Left ventricle myocardium inferior (tissue), 1 donor: ENCODE measurements around the gene SLC30A3. TPM values are rescaled to one million over a fixed set of nuclear protein-coding genes. Genes with fewer than 3 reads are reported as not detected.

Experiments used
- DNase-seq: peaks from one replicate; pipeline ENCODE4 v3.0.0-alpha.2; 2020
- H3K27ac ChIP-seq: fragments of 200-600 bp; replicated peaks from 2 replicates; pipeline ENCODE4 v1.8.0; 2021
- H3K27me3 ChIP-seq: fragments of 200-600 bp; 2 replicates; pipeline ENCODE4 v1.8.0; 2021; ENCODE audit warnings: low read depth
- H3K36me3 ChIP-seq: fragments of 200-600 bp; 2 replicates; pipeline ENCODE4 v1.8.0; 2021
- H3K4me1 ChIP-seq: fragments of 200-600 bp; 2 replicates; pipeline ENCODE4 v1.8.0; 2021
- H3K4me3 ChIP-seq: fragments of 200-600 bp; 2 replicates; pipeline ENCODE4 v1.8.0; 2021; ENCODE audit warnings: mild to moderate bottlenecking, moderate library complexity
- H3K9me3 ChIP-seq: fragments of 200-600 bp; replicated peaks from 2 replicates; pipeline ENCODE4 v1.8.0; 2021
- intact Hi-C: fragments of 100-400 bp; cut with micrococcal nuclease; formaldehyde crosslinking; loops from one replicate; pipeline ENCODE4 v1.11.0; 2022
- total RNA-seq: library from RNA; stranded (reverse); fragmentation: NEBNext Ultra II Directional; extraction: Animal tissue kit (Norgen Biotek cat#: 25700); gene quantifications from one replicate; pipeline ENCODE4 v1.2.1, GENCODE V29; 2021
- TF ChIP-seq, protein P1 (sequence below): fragments of 200-600 bp; IDR thresholded peaks from 2 replicates; pipeline ENCODE4 v1.8.0; 2021; ENCODE audit warnings: antibody characterized with exemption, mild to moderate bottlenecking, borderline replicate concordance
- donor health status: DM: no; HTN: yes; CAD: no; lungs with severe emphysema.

Gene SLC30A3
- total RNA-seq, 1 donor from 2014 or later = 5.9 TPM

DNA sequence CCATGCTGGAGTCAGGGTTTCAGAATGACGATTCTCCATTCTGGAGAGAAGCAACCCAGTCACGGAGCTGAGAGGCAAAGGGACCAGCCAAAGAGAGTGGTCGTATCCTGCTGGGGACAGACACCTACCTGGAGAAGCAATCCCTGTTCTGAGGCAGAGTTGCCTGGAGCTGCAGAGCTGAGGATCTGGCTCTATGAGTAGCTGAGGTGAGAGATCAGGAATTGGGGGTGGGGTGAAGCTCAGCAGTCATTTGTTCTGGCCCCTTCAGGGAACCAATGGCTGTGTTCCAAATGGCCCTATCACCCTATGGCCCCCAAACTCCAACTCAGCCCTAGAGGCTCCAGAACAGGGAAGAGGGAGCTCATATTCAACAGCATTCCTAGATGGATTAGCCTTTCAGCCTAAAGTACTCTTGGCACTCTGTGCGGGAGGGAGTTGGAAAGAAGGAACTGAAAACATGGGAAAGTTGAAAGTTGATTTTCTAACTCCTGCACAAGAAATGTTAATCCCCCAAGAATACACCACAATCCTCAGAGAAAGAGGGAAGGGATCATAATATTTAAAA, 54.3 kb downstream of the SLC30A3 start:
- H3K36me3 ChIP-seq = peaks cover 62% of the 10 kb centered on the region

DNA sequence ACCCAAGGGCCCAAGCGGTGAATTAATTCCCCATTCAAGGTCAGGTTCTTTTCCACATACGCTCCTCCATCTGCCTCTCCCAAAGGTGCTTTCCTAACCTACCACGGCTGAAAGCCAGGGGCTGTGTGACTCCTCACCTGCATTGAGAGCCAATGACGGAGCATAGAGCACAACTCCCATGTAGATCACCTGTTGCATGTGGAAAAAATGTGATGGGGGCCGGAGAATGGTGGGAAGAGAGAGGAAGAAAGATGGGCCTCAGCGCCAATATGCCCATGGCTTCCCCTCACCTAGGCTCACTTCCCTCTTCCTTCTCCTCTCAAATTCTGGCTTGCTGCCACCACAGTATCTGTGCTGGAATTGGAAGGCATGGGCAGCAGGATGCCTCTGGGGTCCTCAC, 56.5 kb downstream of the SLC30A3 start:
- Histone ChIP-seq H3K9me3 (no peaks in the 10 kb centered on the region), H3K27me3 (no peaks in the 10 kb centered on the region), H3K36me3 (peaks cover 84% of the 10 kb centered on the region), H3K4me1 (peaks cover 6% of the 10 kb centered on the region), H3K27ac (no peak overlapping the region), H3K4me3 (no peak overlapping the region)
- DNase-seq = no peak
- TF ChIP-seq, protein P1, sequence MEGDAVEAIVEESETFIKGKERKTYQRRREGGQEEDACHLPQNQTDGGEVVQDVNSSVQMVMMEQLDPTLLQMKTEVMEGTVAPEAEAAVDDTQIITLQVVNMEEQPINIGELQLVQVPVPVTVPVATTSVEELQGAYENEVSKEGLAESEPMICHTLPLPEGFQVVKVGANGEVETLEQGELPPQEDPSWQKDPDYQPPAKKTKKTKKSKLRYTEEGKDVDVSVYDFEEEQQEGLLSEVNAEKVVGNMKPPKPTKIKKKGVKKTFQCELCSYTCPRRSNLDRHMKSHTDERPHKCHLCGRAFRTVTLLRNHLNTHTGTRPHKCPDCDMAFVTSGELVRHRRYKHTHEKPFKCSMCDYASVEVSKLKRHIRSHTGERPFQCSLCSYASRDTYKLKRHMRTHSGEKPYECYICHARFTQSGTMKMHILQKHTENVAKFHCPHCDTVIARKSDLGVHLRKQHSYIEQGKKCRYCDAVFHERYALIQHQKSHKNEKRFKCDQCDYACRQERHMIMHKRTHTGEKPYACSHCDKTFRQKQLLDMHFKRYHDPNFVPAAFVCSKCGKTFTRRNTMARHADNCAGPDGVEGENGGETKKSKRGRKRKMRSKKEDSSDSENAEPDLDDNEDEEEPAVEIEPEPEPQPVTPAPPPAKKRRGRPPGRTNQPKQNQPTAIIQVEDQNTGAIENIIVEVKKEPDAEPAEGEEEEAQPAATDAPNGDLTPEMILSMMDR = no peak
- intact Hi-C loops = no loop called here

More for the DNA sequence above, 54.3 kb downstream of the SLC30A3 start:
- H3K9me3 ChIP-seq = no peaks in the 10 kb centered on the region
- TF ChIP-seq, protein P1 = no peak
- no peak overlapping the region for H3K4me3 ChIP-seq
- H3K27ac ChIP-seq = no peak overlapping the region
- peaks cover 23% of the 10 kb centered on the region for H3K4me1 ChIP-seq
- no peak for DNase-seq
- H3K27me3 ChIP-seq = no peaks in the 10 kb centered on the region
- intact Hi-C loops = no loop called here

DNA sequence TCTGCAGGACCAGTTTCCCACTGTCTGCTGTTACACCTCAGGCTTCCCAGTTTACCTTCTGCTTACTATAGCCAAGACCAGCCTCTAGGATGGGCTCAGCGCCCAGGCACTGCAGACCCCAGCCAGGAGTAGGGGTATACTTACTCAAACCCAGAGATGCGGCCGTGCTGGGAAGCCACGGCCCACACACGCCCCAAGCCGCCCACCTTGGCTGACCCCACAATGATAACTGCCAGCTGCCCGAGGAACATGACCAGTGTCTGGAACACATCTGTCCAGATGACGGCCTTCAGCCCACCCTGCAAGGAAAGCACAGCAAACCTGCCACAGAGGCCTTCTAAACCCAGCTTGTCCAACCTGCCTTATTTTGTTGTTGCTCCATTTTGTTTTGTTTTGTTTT, 57.6 kb downstream of the SLC30A3 start:
- TF ChIP-seq, protein P1 = no peak
- intact Hi-C loops = no loop called here
- no peak for DNase-seq
- no peaks in the 10 kb centered on the region for H3K27me3 ChIP-seq
- no peak overlapping the region for H3K4me3 ChIP-seq
- no peaks in the 10 kb centered on the region for H3K9me3 ChIP-seq
- peaks cover 95% of the 10 kb centered on the region for H3K36me3 ChIP-seq
- H3K27ac ChIP-seq = no peak overlapping the region
- no peaks in the 10 kb centered on the region for H3K4me1 ChIP-seq

DNA sequence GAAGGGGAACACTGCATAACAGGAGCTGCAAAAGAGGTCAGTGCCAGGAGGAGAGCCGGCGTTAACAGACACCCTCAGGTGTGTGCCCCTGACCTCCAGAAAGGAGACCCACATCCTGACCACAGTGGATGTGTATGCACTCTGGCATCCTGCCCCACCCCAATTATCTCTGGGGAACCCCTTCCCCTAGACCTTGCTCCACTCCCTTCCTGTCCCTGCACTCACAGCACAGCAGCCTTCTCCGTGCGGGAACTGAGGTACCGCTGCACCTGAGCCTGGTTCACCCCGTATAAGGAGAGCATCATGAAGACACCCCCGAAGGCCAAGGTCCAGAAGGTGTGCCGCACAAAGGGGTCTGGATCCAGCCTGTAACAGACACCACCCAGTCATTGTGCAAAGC, 58.3 kb downstream of the SLC30A3 start:
- peaks cover 93% of the 10 kb centered on the region for H3K36me3 ChIP-seq
- no peaks in the 10 kb centered on the region for H3K9me3 ChIP-seq
- no peak overlapping the region for H3K4me3 ChIP-seq
- H3K27ac ChIP-seq = no peak overlapping the region
- DNase-seq = no peak
- no peaks in the 10 kb centered on the region for H3K4me1 ChIP-seq
- intact Hi-C loops = no loop called here
- H3K27me3 ChIP-seq = no peaks in the 10 kb centered on the region
- TF ChIP-seq, protein P1 = no peak

DNA sequence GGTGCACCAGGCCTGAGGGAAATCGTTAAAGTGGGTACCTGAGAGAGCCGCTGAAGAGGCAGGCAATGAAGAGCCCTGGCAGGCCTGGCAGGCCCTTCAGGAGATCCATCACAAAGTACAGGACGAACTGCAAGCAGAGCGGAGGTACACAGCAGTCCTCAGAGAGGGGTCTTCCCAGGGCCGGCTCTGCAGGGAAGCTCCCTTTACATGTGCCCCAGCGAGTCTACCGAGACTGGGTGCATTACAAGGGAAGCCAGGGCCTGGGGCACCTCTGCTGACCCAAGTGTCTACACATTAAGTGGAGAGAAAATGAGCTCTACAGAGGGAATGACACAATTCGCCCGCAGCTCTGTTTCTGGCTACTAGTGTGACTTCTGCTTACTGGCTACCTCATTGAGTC, 59.1 kb downstream of the SLC30A3 start:
- H3K9me3 ChIP-seq = no peaks in the 10 kb centered on the region
- TF ChIP-seq, protein P1 = no peak
- intact Hi-C loops = no loop called here
- H3K4me3 ChIP-seq = no peak overlapping the region
- H3K4me1 ChIP-seq = no peaks in the 10 kb centered on the region
- H3K27ac ChIP-seq = no peak overlapping the region
- no peaks in the 10 kb centered on the region for H3K27me3 ChIP-seq
- DNase-seq = no peak
- peaks cover 86% of the 10 kb centered on the region for H3K36me3 ChIP-seq

Other genes with a start within 250 kb of the SLC30A3 start
- 31.4 TPM for gene TMEM214, start 230.1 kb downstream of the SLC30A3 start, total RNA-seq
- 10.0 TPM for gene AGBL5, start 211.4 kb downstream of the SLC30A3 start, total RNA-seq
- 354 TPM for gene OST4, start 191.4 kb downstream of the SLC30A3 start, total RNA-seq
- gene EMILIN1, start 184.4 kb downstream of the SLC30A3 start, total RNA-seq = 18.4 TPM
- 2.9 TPM for gene KHK, start 176.3 kb downstream of the SLC30A3 start, total RNA-seq
- 0.80 TPM for gene CGREF1, start 143.9 kb downstream of the SLC30A3 start, total RNA-seq
- 3.5 TPM for gene ABHD1, start 139.2 kb downstream of the SLC30A3 start, total RNA-seq
- gene PREB, start 128.4 kb downstream of the SLC30A3 start, total RNA-seq = 54.6 TPM
- not detected for gene PRR30, start 123.6 kb downstream of the SLC30A3 start, total RNA-seq
- gene TCF23, start 114.0 kb downstream of the SLC30A3 start, total RNA-seq = 0.08 TPM
- gene ATRAID, start 51.0 kb downstream of the SLC30A3 start, total RNA-seq = 121 TPM
- gene SLC5A6, start 50.8 kb downstream of the SLC30A3 start, total RNA-seq = 12.0 TPM
- 7.7 TPM for gene CAD, start 45.7 kb downstream of the SLC30A3 start, total RNA-seq
- gene DNAJC5G, start 12.4 kb upstream of the SLC30A3 start, total RNA-seq = 1.2 TPM
- gene TRIM54, start 19.4 kb upstream of the SLC30A3 start, total RNA-seq = 285 TPM
- 1.5 TPM for gene UCN, start 45.4 kb upstream of the SLC30A3 start, total RNA-seq
- 59.2 TPM for gene MPV17, start 60.0 kb upstream of the SLC30A3 start, total RNA-seq
- 16.2 TPM for gene GTF3C2, start 93.7 kb upstream of the SLC30A3 start, total RNA-seq
- 34.1 TPM for gene EIF2B4, start 107.3 kb upstream of the SLC30A3 start, total RNA-seq
- gene SNX17, start 107.6 kb upstream of the SLC30A3 start, total RNA-seq = 58.9 TPM
- 6.7 TPM for gene ZNF513, start 117.7 kb upstream of the SLC30A3 start, total RNA-seq
- 34.4 TPM for gene PPM1G, start 146.5 kb upstream of the SLC30A3 start, total RNA-seq
- 52.5 TPM for gene NRBP1, start 165.6 kb upstream of the SLC30A3 start, total RNA-seq
- 0.63 TPM for gene KRTCAP3, start 179.3 kb upstream of the SLC30A3 start, total RNA-seq
- 21.8 TPM for gene IFT172, start 226.7 kb upstream of the SLC30A3 start, total RNA-seq
- 1.7 TPM for gene FNDC4, start 232.2 kb upstream of the SLC30A3 start, total RNA-seq
- gene GCKR, start 233.8 kb upstream of the SLC30A3 start, total RNA-seq = not detected